Keratinocyte (primary cell): ENCODE results near the gene SERPINB1. TPM values are rescaled to one million over a fixed set of nuclear protein-coding genes. Genes with fewer than 3 reads are reported as not detected.

Experiments used
- DNase-seq: peaks from one replicate; pipeline ENCODE4 v3.0.0-alpha.2; 2011; ENCODE audit warnings: low read depth, missing footprints, low spot score
- FAIRE-seq: peaks from 2 replicates; lab custom pipeline; 2011; peaks lifted over from hg19 to GRCh38; lab: Jason Lieb, UNC
- H2AFZ ChIP-seq: 2 replicates; pipeline ENCODE4 v1.6.0; 2012; ENCODE audit warnings: low read length, control low read depth, inconsistent platforms; ENCODE audit not compliant: control insufficient read depth
- H3K27ac ChIP-seq: 2 replicates; pipeline ENCODE4 v1.5.1; 2011; ENCODE audit warnings: low read length; ENCODE audit not compliant: control insufficient read depth, insufficient read depth
- H3K27me3 ChIP-seq: 3 replicates; pipeline ENCODE4 v1.6.0; 2011; ENCODE audit warnings: low read length; ENCODE audit not compliant: control insufficient read depth, insufficient read depth; ENCODE audit errors: extremely low read depth
- H3K36me3 ChIP-seq, 2 experiments: 2 replicates in 1 of 2; 3 replicates in 1 of 2; pipeline ENCODE4 v1.5.1; 2011; ENCODE audit warnings: low read length in 2 of 2, mild to moderate bottlenecking in 1 of 2; ENCODE audit not compliant: control insufficient read depth in 2 of 2, insufficient read depth in 2 of 2; ENCODE audit errors: extremely low read depth in 1 of 2
- H3K4me1 ChIP-seq: 3 replicates; pipeline ENCODE4 v1.5.1; 2011; ENCODE audit warnings: low read length; ENCODE audit not compliant: control insufficient read depth, insufficient read depth; ENCODE audit errors: extremely low read depth
- H3K4me2 ChIP-seq: 3 replicates; pipeline ENCODE4 v1.6.0; 2011; ENCODE audit warnings: low read depth, low read length; ENCODE audit not compliant: control insufficient read depth, insufficient read depth; ENCODE audit errors: extremely low read depth
- H3K4me3 ChIP-seq, 3 experiments: fragments of 200-600 bp in 1 of 3; sonication (generic) in 1 of 3; 2 replicates in 2 of 3; 3 replicates in 1 of 3; pipeline ENCODE4 v1.5.1; 2011 to 2016; ENCODE audit warnings: low read length in 3 of 3, mild to moderate bottlenecking in 3 of 3, control low read depth in 2 of 3, inconsistent platforms in 1 of 3, low read depth in 1 of 3, mixed read lengths in 1 of 3, mixed run types in 1 of 3, moderate library complexity in 1 of 3; ENCODE audit not compliant: control insufficient read depth in 2 of 3, insufficient read depth in 2 of 3; ENCODE audit errors: extremely low read depth in 1 of 3
- H3K79me2 ChIP-seq: 2 replicates; pipeline ENCODE4 v1.6.0; 2012; ENCODE audit warnings: low read length; ENCODE audit not compliant: control insufficient read depth, insufficient read depth
- H3K9ac ChIP-seq: 3 replicates; pipeline ENCODE4 v1.6.0; 2011; ENCODE audit warnings: low read length; ENCODE audit not compliant: control insufficient read depth, insufficient read depth; ENCODE audit errors: extremely low read depth
- H3K9me1 ChIP-seq: 3 replicates; pipeline ENCODE4 v1.6.0; 2011; ENCODE audit warnings: low read length; ENCODE audit not compliant: control insufficient read depth, insufficient read depth; ENCODE audit errors: extremely low read depth
- H3K9me3 ChIP-seq: 2 replicates; pipeline ENCODE4 v1.5.1; 2012; ENCODE audit warnings: low read depth, low read length; ENCODE audit not compliant: control insufficient read depth
- H4K20me1 ChIP-seq: 3 replicates; pipeline ENCODE4 v1.6.0; 2011; ENCODE audit warnings: low read length; ENCODE audit not compliant: control insufficient read depth, insufficient read depth; ENCODE audit errors: extremely low read depth
- EZH2 ChIP-seq: IDR thresholded peaks from one replicate; pipeline ENCODE4 v1.6.1; 2012; ENCODE audit warnings: inconsistent platforms, mild to moderate bottlenecking, low read length, moderate library complexity
- dilution Hi-C: fragments of 300-500 bp; cut with MboI; formaldehyde crosslinking; loops from one replicate; pipeline ENCODE4 v1.7.0; 2020; ENCODE audit warnings: low sequenced_read_pairs; ENCODE audit not compliant: extremely low pct_ligation_motif_present
- polyA plus RNA-seq, 5 experiments: library from polyadenylated mRNA; depleted of rRNA in 3 of 5; stranded (reverse) in 3 of 5; stranded (forward) in 1 of 5; unstranded in 1 of 5; fragments of >200 nt; gene quantifications; 1 replicate in 1 of 5; 2 replicates in 3 of 5; 3 replicates in 1 of 5; pipeline versions ENCODE4 v1.2.1 to v1.2.3, GENCODE V29; 2011 to 2012; ENCODE audit warnings: missing spikeins in 2 of 5, low read depth in 1 of 5, low replicate concordance in 1 of 5
- TF ChIP-seq, protein P1 (sequence below), 3 experiments: IDR thresholded peaks in 1 of 3; conservative IDR thresholded peaks in 1 of 3; optimal IDR thresholded peaks in 1 of 3; 2 replicates in 2 of 3; 3 replicates in 1 of 3; pipeline versions ENCODE3 to v1.5.1; 2011; ENCODE audit warnings: low read length in 3 of 3, mild to moderate bottlenecking in 3 of 3, moderate library complexity in 2 of 3, control low read depth in 1 of 3, inconsistent platforms in 1 of 3; ENCODE audit not compliant: insufficient read depth in 2 of 3; ENCODE audit errors: extremely low read depth in 1 of 3

Gene SERPINB1
- polyA plus RNA-seq, 1 donor (not counting 4 experiments of a cell fraction or from before 2014, with no cell fraction given) = 71.9 TPM

- H2AFZ ChIP-seq = no peak overlapping the region
- dilution Hi-C loops = no loop called here
- H3K36me3 ChIP-seq = peaks cover 29 to 31% of the 10 kb centered on the region in 2 experiments
- DNase-seq = no peak
- H3K79me2 ChIP-seq = peaks cover 43% of the 10 kb centered on the region
- H3K4me1 ChIP-seq = peaks cover 2% of the 10 kb centered on the region
- H3K27ac ChIP-seq = no peak overlapping the region
- no peaks in the 10 kb centered on the region for H3K27me3 ChIP-seq
- no peaks in the 10 kb centered on the region for H3K9me3 ChIP-seq
- H3K9ac ChIP-seq = no peak overlapping the region
- H4K20me1 ChIP-seq = peaks cover 6% of the 10 kb centered on the region
- H3K4me2 ChIP-seq = no peak overlapping the region
- no peak overlapping the region for H3K4me3 ChIP-seq
- H3K9me1 ChIP-seq = peaks cover under 1% of the 10 kb centered on the region
- no peak for FAIRE-seq
- TF ChIP-seq EZH2 = no peak
- TF ChIP-seq, protein P1, sequence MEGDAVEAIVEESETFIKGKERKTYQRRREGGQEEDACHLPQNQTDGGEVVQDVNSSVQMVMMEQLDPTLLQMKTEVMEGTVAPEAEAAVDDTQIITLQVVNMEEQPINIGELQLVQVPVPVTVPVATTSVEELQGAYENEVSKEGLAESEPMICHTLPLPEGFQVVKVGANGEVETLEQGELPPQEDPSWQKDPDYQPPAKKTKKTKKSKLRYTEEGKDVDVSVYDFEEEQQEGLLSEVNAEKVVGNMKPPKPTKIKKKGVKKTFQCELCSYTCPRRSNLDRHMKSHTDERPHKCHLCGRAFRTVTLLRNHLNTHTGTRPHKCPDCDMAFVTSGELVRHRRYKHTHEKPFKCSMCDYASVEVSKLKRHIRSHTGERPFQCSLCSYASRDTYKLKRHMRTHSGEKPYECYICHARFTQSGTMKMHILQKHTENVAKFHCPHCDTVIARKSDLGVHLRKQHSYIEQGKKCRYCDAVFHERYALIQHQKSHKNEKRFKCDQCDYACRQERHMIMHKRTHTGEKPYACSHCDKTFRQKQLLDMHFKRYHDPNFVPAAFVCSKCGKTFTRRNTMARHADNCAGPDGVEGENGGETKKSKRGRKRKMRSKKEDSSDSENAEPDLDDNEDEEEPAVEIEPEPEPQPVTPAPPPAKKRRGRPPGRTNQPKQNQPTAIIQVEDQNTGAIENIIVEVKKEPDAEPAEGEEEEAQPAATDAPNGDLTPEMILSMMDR (optimal IDR thresholded peaks at IDR 0.05 in 1 of 3, IDR thresholded peaks at IDR 0.05 in 1 of 3, conservative IDR thresholded peaks at IDR 0.05 in 1 of 3; ENCODE audit: extremely low read depth in 1 of 3, insufficient read depth in 2 of 3, low read length in 3 of 3) = no peak
Measured at GRCh38 chr6:2784061-2784460, 57.6 kb downstream of the SERPINB1 start.

- H3K9me3 ChIP-seq = no peaks in the 10 kb centered on the region
- H3K9ac ChIP-seq = no peak overlapping the region
- no peak overlapping the region for H3K27ac ChIP-seq
- H2AFZ ChIP-seq = no peak overlapping the region
- FAIRE-seq (no peak), DNase-seq (no peak)
- no peak overlapping the region for H3K4me3 ChIP-seq
- H3K36me3 ChIP-seq = peaks cover 31 to 36% of the 10 kb centered on the region in 2 experiments
- H3K4me2 ChIP-seq = no peak overlapping the region
- no peaks in the 10 kb centered on the region for H3K27me3 ChIP-seq
- H4K20me1 ChIP-seq = peaks cover 7% of the 10 kb centered on the region
- no peaks in the 10 kb centered on the region for H3K4me1 ChIP-seq
- dilution Hi-C loops = no loop called here
- peaks cover 2% of the 10 kb centered on the region for H3K9me1 ChIP-seq
- peaks cover 50% of the 10 kb centered on the region for H3K79me2 ChIP-seq
- TF ChIP-seq, protein P1 (optimal IDR thresholded peaks at IDR 0.05 in 1 of 3, IDR thresholded peaks at IDR 0.05 in 1 of 3, conservative IDR thresholded peaks at IDR 0.05 in 1 of 3; ENCODE audit: extremely low read depth in 1 of 3, insufficient read depth in 2 of 3, low read length in 3 of 3) = peak; percentile 13 to 42 (median 15)
- no peak for TF ChIP-seq EZH2
Measured at GRCh38 chr6:2783188-2783963, 58.3 kb downstream of the SERPINB1 start.
